ENCODE results near the gene CCDC122.

DNA sequence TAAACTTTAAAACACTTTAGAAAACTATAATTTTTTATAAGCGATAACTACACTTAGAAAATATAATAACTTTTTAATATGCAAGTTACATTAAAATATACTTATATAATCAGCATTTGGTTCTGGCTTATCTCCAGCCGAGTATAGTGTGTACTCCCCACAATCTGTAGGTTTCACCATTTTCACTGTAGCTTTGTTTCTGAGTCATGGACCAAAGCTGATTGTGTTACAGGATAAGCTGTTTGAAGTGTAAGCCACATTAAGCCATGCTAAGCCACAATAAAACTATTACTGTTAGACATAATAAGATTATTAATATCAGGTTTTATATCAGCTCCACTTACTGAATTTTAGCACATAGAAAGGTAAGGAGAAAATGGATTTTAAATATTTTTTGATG is 43.8 kb downstream of the CCDC122 start:
- TF ChIP-seq, protein P1, sequence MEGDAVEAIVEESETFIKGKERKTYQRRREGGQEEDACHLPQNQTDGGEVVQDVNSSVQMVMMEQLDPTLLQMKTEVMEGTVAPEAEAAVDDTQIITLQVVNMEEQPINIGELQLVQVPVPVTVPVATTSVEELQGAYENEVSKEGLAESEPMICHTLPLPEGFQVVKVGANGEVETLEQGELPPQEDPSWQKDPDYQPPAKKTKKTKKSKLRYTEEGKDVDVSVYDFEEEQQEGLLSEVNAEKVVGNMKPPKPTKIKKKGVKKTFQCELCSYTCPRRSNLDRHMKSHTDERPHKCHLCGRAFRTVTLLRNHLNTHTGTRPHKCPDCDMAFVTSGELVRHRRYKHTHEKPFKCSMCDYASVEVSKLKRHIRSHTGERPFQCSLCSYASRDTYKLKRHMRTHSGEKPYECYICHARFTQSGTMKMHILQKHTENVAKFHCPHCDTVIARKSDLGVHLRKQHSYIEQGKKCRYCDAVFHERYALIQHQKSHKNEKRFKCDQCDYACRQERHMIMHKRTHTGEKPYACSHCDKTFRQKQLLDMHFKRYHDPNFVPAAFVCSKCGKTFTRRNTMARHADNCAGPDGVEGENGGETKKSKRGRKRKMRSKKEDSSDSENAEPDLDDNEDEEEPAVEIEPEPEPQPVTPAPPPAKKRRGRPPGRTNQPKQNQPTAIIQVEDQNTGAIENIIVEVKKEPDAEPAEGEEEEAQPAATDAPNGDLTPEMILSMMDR (conservative IDR thresholded peaks at IDR 0.05) = no peak
- TF ChIP-seq ZFX (IDR thresholded peaks at IDR 0.05) = no peak

Data from C4-2B (cell line).